ENCODE results near the gene ARAP1.

- no peak for TF ChIP-seq CTCF (IDR thresholded peaks at IDR 0.05)
- TF ChIP-seq POLR2A (IDR thresholded peaks at IDR 0.05): no peak
These were observed 30.5 kb downstream of the ARAP1 start for GRCh38 chr11:72721689-72722049.
